GM21619 (cell line): Measurements from ENCODE around the gene PTCRA.
"Not testable (repeated sequence)": the region's sequence is repeated elsewhere in the genome, so short reads cannot be mapped to it uniquely, and the experiment has no call there.

Source experiments
- ATAC-seq: cut with Tn5 transposase; IDR thresholded peaks from one replicate; pipeline ENCODE4 v1.9.1; 2021; ENCODE audit not compliant: unreplicated experiment

The PTCRA gene

GRCh38 chr6:42938987-42939809, 23.3 kb downstream of the PTCRA start:
- no peak for ATAC-seq

- ATAC-seq: no peak
These were observed 23.9 kb downstream of the PTCRA start for GRCh38 chr6:42939810-42940167.

- ATAC-seq: no peak
These were observed 24.7 kb downstream of the PTCRA start for GRCh38 chr6:42940493-42941045.

- not testable (repeated sequence) for ATAC-seq
These were observed 25.5 kb downstream of the PTCRA start for GRCh38 chr6:42941356-42941755.

GRCh38 chr6:42942444-42942843, 26.6 kb downstream of the PTCRA start:
- no peak for ATAC-seq

GRCh38 chr6:42947950-42948349, 32.1 kb downstream of the PTCRA start:
- ATAC-seq: no peak

GRCh38 chr6:42952389-42952788, 36.5 kb downstream of the PTCRA start:
- ATAC-seq: no peak

- not testable (repeated sequence) for ATAC-seq
These were observed 38.6 kb downstream of the PTCRA start for GRCh38 chr6:42954405-42954804.

- ATAC-seq: no peak
These were observed 42.3 kb downstream of the PTCRA start for GRCh38 chr6:42958125-42958524.

GRCh38 chr6:42959917-42960242, 44.0 kb downstream of the PTCRA start:
- no peak for ATAC-seq

GRCh38 chr6:42960243-42961019, 44.6 kb downstream of the PTCRA start, which contains the start of gene GNMT:
Gene GNMT, plus strand, starts transcription at chr6:42960754. Its CDS starts 14 bp downstream, at chr6:42960768.
- no peak for ATAC-seq

- ATAC-seq: no peak
These were observed 45.2 kb downstream of the PTCRA start for GRCh38 chr6:42961020-42961470.

GRCh38 chr6:42962096-42962495, 46.2 kb downstream of the PTCRA start:
- no peak for ATAC-seq

GRCh38 chr6:42962502-42963178, 46.8 kb downstream of the PTCRA start:
- no peak for ATAC-seq

- ATAC-seq: no peak
These were observed 47.5 kb downstream of the PTCRA start for GRCh38 chr6:42963179-42963854.

GRCh38 chr6:42963855-42964605, 48.2 kb downstream of the PTCRA start:
- no peak for ATAC-seq

- ATAC-seq: no peak
These were observed 50.7 kb downstream of the PTCRA start for GRCh38 chr6:42966571-42966970.

- no peak for ATAC-seq
These were observed 51.4 kb downstream of the PTCRA start for GRCh38 chr6:42967228-42967627.

- ATAC-seq: no peak
These were observed 52.4 kb downstream of the PTCRA start for GRCh38 chr6:42968126-42968701.

GRCh38 chr6:42968783-42969182, 52.9 kb downstream of the PTCRA start:
- ATAC-seq: no peak
